GM18499 (cell line): ENCODE data around the gene MAGI1.

Source experiments
- ATAC-seq: cut with Tn5 transposase; IDR thresholded peaks from one replicate; pipeline ENCODE4 v1.9.1; 2021; ENCODE audit warnings: moderate number of reproducible peaks; ENCODE audit not compliant: insufficient read depth, unreplicated experiment

Gene MAGI1

GRCh38 chr3:65816208-65816607 lies 222.5 kb downstream of the MAGI1 start:
- ATAC-seq = no peak

- ATAC-seq = no peak
Measured at GRCh38 chr3:65814845-65815578, 223.7 kb downstream of the MAGI1 start.

GRCh38 chr3:65811892-65812291 lies 226.8 kb downstream of the MAGI1 start:
- ATAC-seq = no peak

GRCh38 chr3:65811086-65811761 lies 227.5 kb downstream of the MAGI1 start:
- ATAC-seq = no peak

- ATAC-seq = no peak
Measured at GRCh38 chr3:65810302-65810701, 228.4 kb downstream of the MAGI1 start.

- ATAC-seq = no peak
Measured at GRCh38 chr3:65809641-65810150, 229.0 kb downstream of the MAGI1 start.

GRCh38 chr3:65808824-65809223 lies 229.9 kb downstream of the MAGI1 start:
- ATAC-seq = no peak

GRCh38 chr3:65808407-65808806 lies 230.3 kb downstream of the MAGI1 start:
- no peak for ATAC-seq

- no peak for ATAC-seq
Measured at GRCh38 chr3:65807225-65807624, 231.5 kb downstream of the MAGI1 start.

- ATAC-seq = no peak
Measured at GRCh38 chr3:65806600-65806999, 232.1 kb downstream of the MAGI1 start.

GRCh38 chr3:65796676-65797075 lies 242.0 kb downstream of the MAGI1 start:
- ATAC-seq = no peak

GRCh38 chr3:65795166-65795565 lies 243.6 kb downstream of the MAGI1 start:
- no peak for ATAC-seq

GRCh38 chr3:65793495-65794200 lies 245.1 kb downstream of the MAGI1 start:
- ATAC-seq = no peak

- no peak for ATAC-seq
Measured at GRCh38 chr3:65788461-65788860, 250.3 kb downstream of the MAGI1 start.

GRCh38 chr3:65787827-65788226 lies 250.9 kb downstream of the MAGI1 start:
- ATAC-seq = no peak

- no peak for ATAC-seq
Measured at GRCh38 chr3:65787340-65787739, 251.4 kb downstream of the MAGI1 start.

GRCh38 chr3:65786890-65787289 lies 251.8 kb downstream of the MAGI1 start:
- ATAC-seq = no peak

- ATAC-seq = no peak
Measured at GRCh38 chr3:65785065-65785645, 253.6 kb downstream of the MAGI1 start.

- no peak for ATAC-seq
Measured at GRCh38 chr3:65783117-65783516, 255.6 kb downstream of the MAGI1 start.

- no peak for ATAC-seq
Measured at GRCh38 chr3:65781594-65781993, 257.1 kb downstream of the MAGI1 start.

- no peak for ATAC-seq
Measured at GRCh38 chr3:65779390-65779789, 259.3 kb downstream of the MAGI1 start.
